Fibroblast of skin of right quadriceps (primary cell): ENCODE results near the gene SLC9B1.
"Not testable (repeated sequence)": the region's sequence is repeated elsewhere in the genome, so short reads cannot be mapped to it uniquely, and the experiment has no call there.

Experiments used
- DNase-seq: peaks from one replicate; pipeline ENCODE4 v3.0.0-alpha.2; 2013

SLC9B1 gene

GRCh38 chr4:103010804-103011203 is 8.7 kb downstream of the SLC9B1 start:
- DNase-seq = no peak

- DNase-seq = peak; percentile 69
Measured at GRCh38 chr4:103008875-103009729, 10.4 kb downstream of the SLC9B1 start.

GRCh38 chr4:103002551-103002950 is 17.0 kb downstream of the SLC9B1 start:
- peak; percentile 8 for DNase-seq

GRCh38 chr4:102994803-102995202 is 24.7 kb downstream of the SLC9B1 start:
- DNase-seq = no peak

- not testable (repeated sequence) for DNase-seq
Measured at GRCh38 chr4:102993985-102994384, 25.5 kb downstream of the SLC9B1 start.

- no peak for DNase-seq
Measured at GRCh38 chr4:102988429-102989020, 31.0 kb downstream of the SLC9B1 start.

GRCh38 chr4:102981005-102981404 is 38.5 kb downstream of the SLC9B1 start:
- no peak for DNase-seq

GRCh38 chr4:102961813-102962212 is 57.7 kb downstream of the SLC9B1 start:
- not testable (repeated sequence) for DNase-seq

GRCh38 chr4:102959496-102959895 is 60.0 kb downstream of the SLC9B1 start:
- DNase-seq = no peak

- DNase-seq = no peak
Measured at GRCh38 chr4:102945066-102945465, 74.4 kb downstream of the SLC9B1 start.

- not testable (repeated sequence) for DNase-seq
Measured at GRCh38 chr4:102938063-102938462, 81.4 kb downstream of the SLC9B1 start.

- no peak for DNase-seq
Measured at GRCh38 chr4:102935716-102936115, 83.8 kb downstream of the SLC9B1 start.

- not testable (repeated sequence) for DNase-seq
Measured at GRCh38 chr4:102919697-102920096, 99.8 kb downstream of the SLC9B1 start.

GRCh38 chr4:102918859-102919258 is 100.6 kb downstream of the SLC9B1 start:
- DNase-seq = no peak

- DNase-seq = no peak
Measured at GRCh38 chr4:102901804-102902203, 117.7 kb downstream of the SLC9B1 start.

- DNase-seq = not testable (repeated sequence)
Measured at GRCh38 chr4:102897610-102898009, 121.9 kb downstream of the SLC9B1 start.

- not testable (repeated sequence) for DNase-seq
Measured at GRCh38 chr4:102896547-102896946, 123.0 kb downstream of the SLC9B1 start.

- not testable (repeated sequence) for DNase-seq
Measured at GRCh38 chr4:102889866-102890265, 129.6 kb downstream of the SLC9B1 start.

GRCh38 chr4:102888570-102888969 is 130.9 kb downstream of the SLC9B1 start:
- not testable (repeated sequence) for DNase-seq

GRCh38 chr4:102883278-102883677 is 136.2 kb downstream of the SLC9B1 start:
- DNase-seq = no peak

- DNase-seq = no peak
Measured at GRCh38 chr4:102881343-102881742, 138.2 kb downstream of the SLC9B1 start.

- no peak for DNase-seq
Measured at GRCh38 chr4:102878901-102879300, 140.6 kb downstream of the SLC9B1 start.

- DNase-seq = not testable (repeated sequence)
Measured at GRCh38 chr4:102878349-102878748, 141.2 kb downstream of the SLC9B1 start.

- not testable (repeated sequence) for DNase-seq
Measured at GRCh38 chr4:102877477-102878106, 141.9 kb downstream of the SLC9B1 start.
